Measurements from ENCODE around the gene ZFAND3. TPM values are rescaled to one million over a fixed set of nuclear protein-coding genes. Genes with fewer than 3 reads are reported as not detected.

The ZFAND3 gene
- total RNA-seq, 4 donors from 2014 or later, result 46.3 to 73.6 (median 49.3) TPM

- 92% methylated on average over 2 of the region's 2 CpGs for WGBS, 2 donors (ENCODE audit: low coverage in 1 of 2)
- no peak for ATAC-seq
- H3K36me3 ChIP-seq, result no peaks in the 10 kb centered on the region
- no peak overlapping the region for H3K27ac ChIP-seq
- H3K4me1 ChIP-seq, result peaks cover 5 to 59% (median 7%) of the 10 kb centered on the region in 3 donors
- no peak overlapping the region for H3K4me3 ChIP-seq
- H3K27me3 ChIP-seq, result no peaks in the 10 kb centered on the region
- H3K9me3 ChIP-seq, result no peaks in the 10 kb centered on the region
- no peak for TF ChIP-seq EP300 (IDR thresholded peaks at IDR 0.05)
- no peak for TF ChIP-seq POLR2A (IDR thresholded peaks at IDR 0.05)
- TF ChIP-seq CTCF (IDR thresholded peaks at IDR 0.05), result no peak
- TF ChIP-seq POLR2AphosphoS5 (IDR thresholded peaks at IDR 0.05), result no peak
Observed at GRCh38 chr6:37936150-37936549, 116.6 kb downstream of the ZFAND3 start.

- Histone ChIP-seq H3K4me3 (no peak overlapping the region), H3K27ac (no peak overlapping the region), H3K27me3 (no peaks in the 10 kb centered on the region), H3K4me1 (peaks cover 7 to 60% (median 8%) of the 10 kb centered on the region in 3 donors), H3K36me3 (no peaks in the 10 kb centered on the region), H3K9me3 (no peaks in the 10 kb centered on the region)
- TF ChIP-seq POLR2A (IDR thresholded peaks at IDR 0.05), result no peak
- TF ChIP-seq POLR2AphosphoS5 (IDR thresholded peaks at IDR 0.05), result no peak
- no peak for TF ChIP-seq CTCF (IDR thresholded peaks at IDR 0.05)
- no peak for TF ChIP-seq EP300 (IDR thresholded peaks at IDR 0.05)
- ATAC-seq, result no peak
Observed at GRCh38 chr6:37936906-37937305, 117.4 kb downstream of the ZFAND3 start.

GRCh38 chr6:37938909-37939308, 119.4 kb downstream of the ZFAND3 start:
- Histone ChIP-seq H3K27me3 (no peaks in the 10 kb centered on the region), H3K36me3 (no peaks in the 10 kb centered on the region), H3K4me3 (no peak overlapping the region), H3K9me3 (no peaks in the 10 kb centered on the region), H3K4me1 (peaks cover 7 to 60% (median 8%) of the 10 kb centered on the region in 3 donors), H3K27ac (no peak overlapping the region)
- TF ChIP-seq POLR2A (IDR thresholded peaks at IDR 0.05) (no peak), POLR2AphosphoS5 (IDR thresholded peaks at IDR 0.05) (no peak), CTCF (IDR thresholded peaks at IDR 0.05) (no peak), EP300 (IDR thresholded peaks at IDR 0.05) (no peak)
- no peak for ATAC-seq

- TF ChIP-seq POLR2AphosphoS5 (IDR thresholded peaks at IDR 0.05) (no peak), EP300 (IDR thresholded peaks at IDR 0.05) (no peak), POLR2A (IDR thresholded peaks at IDR 0.05) (no peak), CTCF (IDR thresholded peaks at IDR 0.05) (no peak)
- Histone ChIP-seq H3K27me3 (no peaks in the 10 kb centered on the region), H3K9me3 (no peaks in the 10 kb centered on the region), H3K27ac (no peak overlapping the region), H3K4me3 (no peak overlapping the region), H3K36me3 (no peaks in the 10 kb centered on the region), H3K4me1 (peaks cover 7 to 57% (median 8%) of the 10 kb centered on the region in 3 donors)
- ATAC-seq, result no peak
- 66 to 83% methylated on average over 2 to 3 of the region's 3 CpGs for WGBS, 2 donors (ENCODE audit: low coverage in 1 of 2)
Observed at GRCh38 chr6:37940074-37940847, 120.7 kb downstream of the ZFAND3 start.

- WGBS, 2 donors (ENCODE audit: low coverage in 1 of 2), result 52 to 66% methylated on average over 2 of the region's 2 CpGs
- H3K4me3 ChIP-seq, result no peak overlapping the region
- H3K4me1 ChIP-seq, result peaks cover 7 to 65% (median 10%) of the 10 kb centered on the region in 3 donors
Observed at GRCh38 chr6:37941871-37942270, 122.3 kb downstream of the ZFAND3 start.

More at GRCh38 chr6:37941871-37942270, 122.3 kb downstream of the ZFAND3 start:
- Histone ChIP-seq H3K27me3 (no peaks in the 10 kb centered on the region), H3K36me3 (no peaks in the 10 kb centered on the region), H3K27ac (peak overlapping the region in 1 of 4 donors; percentile 18), H3K9me3 (no peaks in the 10 kb centered on the region)
- ATAC-seq, result no peak
- TF ChIP-seq POLR2A (IDR thresholded peaks at IDR 0.05) (no peak), CTCF (IDR thresholded peaks at IDR 0.05) (no peak), EP300 (IDR thresholded peaks at IDR 0.05) (no peak), POLR2AphosphoS5 (IDR thresholded peaks at IDR 0.05) (no peak)
